K562 (cell line): ENCODE measurements around the gene OCSTAMP. TPM values are rescaled to one million over a fixed set of nuclear protein-coding genes. Genes with fewer than 3 reads are reported as not detected.

Experiments used
- ATAC-seq: fragments of 200-7000 bp; cut with Tn5 transposase; 3 replicates; pipeline ENCODE4 v1.9.1; 2020; ENCODE audit warnings: moderate library complexity
- BruUV-seq: library from RNA; stranded (reverse); fragments of 400-500 nt; replicated peaks from 2 replicates; lab custom pipeline; 2021; lab: Mats Ljungman, UMichigan
- CTCF ChIA-PET: fragments of 300-600 bp; formaldehyde crosslinking; extraction: SDS; loops from one replicate; lab custom pipeline; 2021; ENCODE audit warnings: low intra/inter-chr PET ratio; lab: Yijun Ruan, JAX
- POLR2A ChIA-PET: fragments of 300-600, 350-650 bp; sonication (Branson Sonifier 250); formaldehyde crosslinking; extraction: SDS; loops from one replicate; lab custom pipeline; 2021; ENCODE audit warnings: antibody characterized with exemption, inconsistent platforms; lab: Yijun Ruan, JAX
- DNase-seq, 4 experiments: peaks; one replicate each; pipeline versions ENCODE4 v3.0.0 to v3.0.0-alpha.2; 2011 to 2018; ENCODE audit warnings: low spot score in 3 of 4, mixed read lengths in 3 of 4; ENCODE audit errors: extremely low read depth in 1 of 4
- FAIRE-seq: peaks from 2 replicates; lab custom pipeline; 2011; peaks lifted over from hg19 to GRCh38; lab: Jason Lieb, UNC
- H2AFZ ChIP-seq: 2 replicates; pipeline ENCODE4 v1.6.0; 2011; ENCODE audit warnings: low read depth, low read length, control low read depth, inconsistent platforms
- H3K27ac ChIP-seq: fragments of 200-600 bp; 3 replicates; pipeline ENCODE4 v1.8.0; 2011; ENCODE audit warnings: low read depth, mild to moderate bottlenecking, control low read depth, inconsistent platforms, low read length, moderate library complexity, mixed read lengths; ENCODE audit errors: extremely low read depth
- H3K27me3 ChIP-seq, 2 experiments: fragments of 300-600 bp in 1 of 2; 2 replicates in 1 of 2; 3 replicates in 1 of 2; pipeline versions ENCODE4 v1.6.0 to v1.8.0; 2011; ENCODE audit warnings: inconsistent platforms in 2 of 2, low read length in 2 of 2, mild to moderate bottlenecking in 1 of 2, mixed read lengths in 1 of 2, moderate library complexity in 1 of 2; ENCODE audit not compliant: control insufficient read depth in 2 of 2, insufficient read depth in 2 of 2
- H3K36me3 ChIP-seq: fragments of 300-600 bp; 3 replicates; pipeline ENCODE4 v1.8.0; 2011; ENCODE audit warnings: mild to moderate bottlenecking, low read length, inconsistent platforms; ENCODE audit not compliant: control insufficient read depth, insufficient read depth
- H3K4me1 ChIP-seq, 2 experiments: fragments of 200-600 bp in 1 of 2; replicated peaks in 1 of 2; 2 replicates in 1 of 2; 3 replicates in 1 of 2; pipeline versions ENCODE4 v1.5.1 to v1.8.0; 2011; ENCODE audit warnings: inconsistent platforms in 2 of 2, low read length in 2 of 2, mild to moderate bottlenecking in 1 of 2, mixed read lengths in 1 of 2, moderate library complexity in 1 of 2; ENCODE audit not compliant: control insufficient read depth in 2 of 2, insufficient read depth in 2 of 2
- H3K4me2 ChIP-seq: 2 replicates; pipeline ENCODE4 v1.6.1; 2011; ENCODE audit warnings: low read length, control low read depth, inconsistent platforms, mixed read lengths; ENCODE audit not compliant: insufficient read depth
- H3K4me3 ChIP-seq: fragments of 200-600 bp; sonication (generic), shearing (Covaris generic); 2 replicates; pipeline ENCODE4 v1.5.1; 2016; ENCODE audit warnings: control low read depth, inconsistent platforms
- H3K79me2 ChIP-seq: fragments of 200-600 bp; 3 replicates; pipeline ENCODE4 v1.8.0; 2011; ENCODE audit warnings: low read length, inconsistent platforms; ENCODE audit not compliant: control insufficient read depth, insufficient read depth
- H3K9ac ChIP-seq, 2 experiments: 2 replicates each; pipeline versions ENCODE4 v1.6.0 to v1.6.1; 2011; ENCODE audit warnings: low read depth in 2 of 2, low read length in 2 of 2, control low read depth in 1 of 2, inconsistent platforms in 1 of 2, mild to moderate bottlenecking in 1 of 2, mixed read lengths in 1 of 2; ENCODE audit not compliant: insufficient read depth in 1 of 2
- H3K9me1 ChIP-seq: one replicate; pipeline ENCODE4 v1.6.0; 2011; ENCODE audit warnings: inconsistent platforms, mild to moderate bottlenecking, low read length, moderate library complexity; ENCODE audit not compliant: control insufficient read depth, insufficient read depth
- H3K9me3 ChIP-seq: replicated peaks from 2 replicates; pipeline ENCODE4 v1.5.1; 2011; ENCODE audit warnings: low read depth, low read length, inconsistent platforms; ENCODE audit not compliant: control insufficient read depth, insufficient read depth
- H4K20me1 ChIP-seq: replicated peaks from 2 replicates; pipeline ENCODE4 v1.6.1; 2011; ENCODE audit warnings: low read length, inconsistent platforms, mixed read lengths; ENCODE audit not compliant: control insufficient read depth, insufficient read depth
- ELF4 ChIP-seq: fragments of 450-650 bp; formaldehyde crosslinking; IDR thresholded peaks from 2 replicates; pipeline ENCODE4 v1.4.0; 2022; ENCODE audit warnings: missing genetic modification characterization
- FOXK1 ChIP-seq: sonication (generic); formaldehyde crosslinking; IDR thresholded peaks from 2 replicates; pipeline ENCODE4 v1.8.0; 2022; ENCODE audit warnings: missing genetic modification reagents, mild to moderate bottlenecking, borderline replicate concordance
- HCFC1 ChIP-seq: IDR thresholded peaks from 2 replicates; pipeline ENCODE4 v1.6.1; 2012; ENCODE audit warnings: low read depth, low read length, improper control_type of control experiment
- PRPF4 ChIP-seq: fragments of 200-400 bp; formaldehyde crosslinking; IDR thresholded peaks from one replicate; pipeline ENCODE4 v1.6.1; 2017; ENCODE audit warnings: low read length, low read depth, mild to moderate bottlenecking; ENCODE audit not compliant: insufficient read depth, poor library complexity, severe bottlenecking
- RAD51 ChIP-seq: fragments of 450-650 bp; IDR thresholded peaks from 2 replicates; pipeline ENCODE4 v1.7.1; 2016; ENCODE audit warnings: low read depth, mild to moderate bottlenecking, borderline replicate concordance
- ZNF133 ChIP-seq: fragments of 250-450 bp; sonication (Bioruptor Pico); IDR thresholded peaks from 2 replicates; pipeline ENCODE4 v1.4.0; 2020; ENCODE audit warnings: mild to moderate bottlenecking
- WGBS: fragments of 100-300 bp; shearing (Covaris generic); methylation state at CpG from one replicate; pipeline ENCODE4 v1.1.6; 2016; ENCODE audit warnings: low coverage, mixed read lengths; ENCODE audit not compliant: insufficient coverage; ENCODE audit errors: missing lambda C conversion rate; 5-methylcytosine and 5-hydroxymethylcytosine counted together
- in situ Hi-C: fragments of 300-500 bp; cut with MboI; formaldehyde crosslinking; loops from 4 replicates; pipeline ENCODE4 v1.15.0; 2018; ENCODE audit warnings: inconsistent platforms, mixed read lengths
- intact Hi-C: fragments of 100-400 bp; cut with micrococcal nuclease; formaldehyde crosslinking; loops from 2 replicates; pipeline ENCODE4 v1.14.2; 2022
- polyA plus RNA-seq, 8 experiments: library from polyadenylated mRNA; depleted of rRNA in 4 of 8; stranded (reverse) in 5 of 8; unstranded in 3 of 8; fragments of >200 nt; fragmentation: Nextera tagmentation in 2 of 8; fragmentation: Illumina TruSeq in 1 of 8; extraction: Ambion mirVana in 2 of 8; extraction: Trizol in 1 of 8; gene quantifications; 2 replicates each; pipeline versions ENCODE4 v1.2.1 to v1.2.3, GENCODE V29; 2011 to 2014; ENCODE audit warnings: inconsistent platforms in 1 of 8, missing spikeins in 1 of 8
- total RNA-seq, 7 experiments: library from RNA; depleted of rRNA in 6 of 7; stranded (reverse); fragments of >200 nt in 6 of 7; fragmentation: Illumina TruSeq in 2 of 7; extraction: Trizol in 2 of 7; gene quantifications; 2 replicates each; pipeline versions ENCODE4 v1.2.1 to v1.2.3, GENCODE V29; 2011 to 2021; ENCODE audit warnings: low replicate concordance in 1 of 7
- TF ChIP-seq, protein P1 (sequence below): sonication (generic); formaldehyde crosslinking; IDR thresholded peaks from 2 replicates; pipeline ENCODE4 v1.5.0; 2020; ENCODE audit warnings: missing genetic modification reagents
- TF ChIP-seq, protein P2 (sequence below): fragments of 250-450 bp; sonication (Bioruptor Pico); IDR thresholded peaks from 2 replicates; pipeline ENCODE4 v1.5.1; 2021; ENCODE audit warnings: mild to moderate bottlenecking

The OCSTAMP gene
- total and polyA plus RNA-seq, 9 of the 15 experiments (the other 6 are each of a cell fraction or from before 2014, with no cell fraction given), result not detected

DNA sequence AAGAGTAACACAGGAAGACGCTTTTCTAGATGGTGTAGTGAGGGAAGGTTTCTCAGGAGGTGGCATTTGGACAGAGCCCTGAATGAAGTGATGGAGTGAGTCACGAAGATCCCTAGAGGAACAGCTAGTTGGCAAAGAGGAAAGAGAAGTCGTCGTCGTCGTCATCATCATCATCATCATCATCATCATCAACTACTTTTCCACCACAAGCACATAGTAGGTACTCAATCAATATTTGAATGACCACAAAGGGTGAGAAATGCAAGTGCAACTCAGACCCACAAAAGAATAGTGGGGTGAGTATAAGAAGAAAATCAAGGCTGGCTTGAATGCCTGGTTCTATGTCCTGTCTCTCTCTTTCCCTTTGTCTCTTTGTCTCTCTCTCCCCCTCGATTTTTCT is 28.3 kb upstream of the OCSTAMP start:
- in situ Hi-C loops, result no loop called here
- Histone ChIP-seq H3K9me3 (no peaks in the 10 kb centered on the region), H3K79me2 (no peaks in the 10 kb centered on the region), H3K27me3 (no peaks in the 10 kb centered on the region), H3K9me1 (no peaks in the 10 kb centered on the region), H3K36me3 (no peaks in the 10 kb centered on the region), H3K4me3 (no peak overlapping the region), H2AFZ (no peak overlapping the region), H3K4me2 (no peak overlapping the region), H3K27ac (no peak overlapping the region), H3K4me1 (peaks cover 7 to 8% of the 10 kb centered on the region in 2 experiments; a peak in 3 of 5 replicates), H3K9ac (no peak overlapping the region), H4K20me1 (no peaks in the 10 kb centered on the region; the same call in 1 of the 2 replicates)
- no peak for DNase-seq
- WGBS, result 36% methylated on average over 5 of the region's 7 CpGs
- intact Hi-C loops, result no loop called here
- ChIA-PET CTCF (no interaction called here), POLR2A (no interaction called here)
- no peak for TF ChIP-seq HCFC1
- TF ChIP-seq RAD51, result no peak
- TF ChIP-seq FOXK1 (CRISPR knock-in tag), result no peak
- TF ChIP-seq, protein P1, sequence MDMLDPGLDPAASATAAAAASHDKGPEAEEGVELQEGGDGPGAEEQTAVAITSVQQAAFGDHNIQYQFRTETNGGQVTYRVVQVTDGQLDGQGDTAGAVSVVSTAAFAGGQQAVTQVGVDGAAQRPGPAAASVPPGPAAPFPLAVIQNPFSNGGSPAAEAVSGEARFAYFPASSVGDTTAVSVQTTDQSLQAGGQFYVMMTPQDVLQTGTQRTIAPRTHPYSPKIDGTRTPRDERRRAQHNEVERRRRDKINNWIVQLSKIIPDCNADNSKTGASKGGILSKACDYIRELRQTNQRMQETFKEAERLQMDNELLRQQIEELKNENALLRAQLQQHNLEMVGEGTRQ, result no peak
- TF ChIP-seq PRPF4, result no peak
- TF ChIP-seq ZNF133 (CRISPR knock-in tag), result no peak
- no peak for TF ChIP-seq ELF4 (CRISPR knock-in tag)
- TF ChIP-seq, protein P2, sequence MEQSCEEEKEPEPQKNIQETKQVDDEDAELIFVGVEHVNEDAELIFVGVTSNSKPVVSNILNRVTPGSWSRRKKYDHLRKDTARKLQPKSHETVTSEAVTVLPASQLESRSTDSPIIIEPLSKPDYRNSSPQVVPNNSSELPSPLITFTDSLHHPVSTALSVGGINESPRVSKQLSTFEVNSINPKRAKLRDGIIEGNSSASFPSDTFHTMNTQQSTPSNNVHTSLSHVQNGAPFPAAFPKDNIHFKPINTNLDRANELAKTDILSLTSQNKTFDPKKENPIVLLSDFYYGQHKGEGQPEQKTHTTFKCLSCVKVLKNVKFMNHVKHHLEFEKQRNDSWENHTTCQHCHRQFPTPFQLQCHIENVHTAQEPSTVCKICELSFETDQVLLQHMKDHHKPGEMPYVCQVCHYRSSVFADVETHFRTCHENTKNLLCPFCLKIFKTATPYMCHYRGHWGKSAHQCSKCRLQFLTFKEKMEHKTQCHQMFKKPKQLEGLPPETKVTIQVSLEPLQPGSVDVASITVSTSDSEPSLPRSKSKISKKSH (CRISPR knock-in tag), result no peak
- no peak for ATAC-seq
- BruUV-seq, result no TSS peak
- no peak for FAIRE-seq
